ENCODE results near the gene LETMD1. TPM values are rescaled to one million over a fixed set of nuclear protein-coding genes. Genes with fewer than 3 reads are reported as not detected.

Gene LETMD1
- total and polyA plus RNA-seq, 9 of the 15 experiments (the other 6 are each of a cell fraction or from before 2014, with no cell fraction given): 58.7 to 163 (median 75.4) TPM

DNA sequence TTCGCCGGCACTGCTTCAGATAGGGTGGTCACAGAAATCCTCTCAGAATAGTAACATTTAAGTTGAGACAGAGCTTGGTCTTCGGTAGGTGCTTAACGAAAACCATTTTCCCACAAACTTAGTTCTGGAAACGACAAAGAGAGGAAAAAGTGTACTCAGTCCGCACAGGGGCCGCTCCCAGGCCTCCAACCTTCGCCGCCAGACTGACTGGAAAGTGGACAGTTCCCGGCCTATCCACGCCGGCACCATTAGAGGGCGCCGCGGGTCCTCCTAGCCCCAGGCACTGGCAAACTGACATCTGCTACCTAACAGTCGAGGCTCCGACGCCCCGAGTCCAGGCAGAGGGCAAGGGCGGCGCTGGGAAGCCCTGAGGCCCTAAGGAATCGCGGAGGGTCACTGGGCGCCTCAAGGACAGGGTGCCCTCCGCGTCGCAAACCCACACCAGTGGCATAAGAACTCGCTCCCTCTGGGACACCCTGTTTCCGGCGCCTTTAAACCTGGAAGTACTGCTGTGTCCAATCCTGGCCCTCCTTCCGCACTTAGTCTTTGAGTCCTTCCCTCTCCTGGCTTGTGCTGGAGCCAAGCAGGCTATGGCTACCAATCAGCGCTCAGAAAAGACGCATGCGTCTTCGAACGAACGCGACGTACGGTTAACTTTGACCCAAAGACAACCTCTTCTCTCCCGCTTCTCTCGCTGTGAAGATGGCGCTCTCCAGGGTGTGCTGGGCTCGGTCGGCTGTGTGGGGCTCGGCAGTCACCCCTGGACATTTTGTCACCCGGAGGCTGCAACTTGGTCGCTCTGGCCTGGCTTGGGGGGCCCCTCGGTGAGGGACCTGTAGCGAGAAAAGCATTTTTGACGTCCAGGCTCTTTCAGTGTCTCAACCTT, at the start of gene LETMD1 (continued):
- TF ChIP-seq, protein P1, sequence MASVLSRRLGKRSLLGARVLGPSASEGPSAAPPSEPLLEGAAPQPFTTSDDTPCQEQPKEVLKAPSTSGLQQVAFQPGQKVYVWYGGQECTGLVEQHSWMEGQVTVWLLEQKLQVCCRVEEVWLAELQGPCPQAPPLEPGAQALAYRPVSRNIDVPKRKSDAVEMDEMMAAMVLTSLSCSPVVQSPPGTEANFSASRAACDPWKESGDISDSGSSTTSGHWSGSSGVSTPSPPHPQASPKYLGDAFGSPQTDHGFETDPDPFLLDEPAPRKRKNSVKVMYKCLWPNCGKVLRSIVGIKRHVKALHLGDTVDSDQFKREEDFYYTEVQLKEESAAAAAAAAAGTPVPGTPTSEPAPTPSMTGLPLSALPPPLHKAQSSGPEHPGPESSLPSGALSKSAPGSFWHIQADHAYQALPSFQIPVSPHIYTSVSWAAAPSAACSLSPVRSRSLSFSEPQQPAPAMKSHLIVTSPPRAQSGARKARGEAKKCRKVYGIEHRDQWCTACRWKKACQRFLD (CRISPR knock-in tag; IDR thresholded peaks at IDR 0.05): peak; percentile 85
- peak; percentile 89 for TF ChIP-seq POLR2AphosphoS5 (IDR thresholded peaks at IDR 0.05; ENCODE audit: control insufficient read depth, insufficient read depth, low read depth, low read length)
- peak; percentile 76; the same call in 1 of the 2 replicates for TF ChIP-seq MTA1 (IDR thresholded peaks at IDR 0.05; ENCODE audit: borderline replicate concordance)
- TF ChIP-seq TOE1 (IDR thresholded peaks at IDR 0.05; ENCODE audit: borderline replicate concordance): no peak; the same call in 1 of the 2 replicates
- 0 out of 2 replicates have a peak, but pooled peaks have one; percentile 54 for TF ChIP-seq TOE1 (CRISPR knock-in tag; IDR thresholded peaks at IDR 0.05; ENCODE audit: borderline replicate concordance, low read depth)
- TF ChIP-seq CBX5 (IDR thresholded peaks at IDR 0.05; ENCODE audit: borderline replicate concordance, low read depth): peak; percentile 17; the same call in 1 of the 2 replicates
- 0 out of 2 replicates have a peak, but pooled peaks have one; percentile 49 for TF ChIP-seq KLF13 (tag; IDR thresholded peaks at IDR 0.05; ENCODE audit: borderline replicate concordance, low read depth)
- no peak for TF ChIP-seq OTX1 (CRISPR knock-in tag; IDR thresholded peaks at IDR 0.05)
- peak; percentile 82 for TF ChIP-seq SAP30 (IDR thresholded peaks at IDR 0.05; ENCODE audit: borderline replicate concordance, insufficient read depth, low read depth, low read length, poor library complexity, severe bottlenecking)
- 0 out of 4 replicates have a peak, but pooled peaks of 1 of the 2 experiments have one; percentile 30 for TF ChIP-seq ETV6 (IDR thresholded peaks at IDR 0.05; ENCODE audit: borderline replicate concordance in 1 of 2, low read depth in 2 of 2, low read length in 1 of 2)
- 0 out of 2 replicates have a peak, but pooled peaks have one; percentile 31 for TF ChIP-seq ETV6 (CRISPR knock-in tag; IDR thresholded peaks at IDR 0.05; ENCODE audit: borderline replicate concordance)
- TF ChIP-seq SUPT5H (IDR thresholded peaks at IDR 0.05): peak; percentile 92
- TF ChIP-seq, protein P2, sequence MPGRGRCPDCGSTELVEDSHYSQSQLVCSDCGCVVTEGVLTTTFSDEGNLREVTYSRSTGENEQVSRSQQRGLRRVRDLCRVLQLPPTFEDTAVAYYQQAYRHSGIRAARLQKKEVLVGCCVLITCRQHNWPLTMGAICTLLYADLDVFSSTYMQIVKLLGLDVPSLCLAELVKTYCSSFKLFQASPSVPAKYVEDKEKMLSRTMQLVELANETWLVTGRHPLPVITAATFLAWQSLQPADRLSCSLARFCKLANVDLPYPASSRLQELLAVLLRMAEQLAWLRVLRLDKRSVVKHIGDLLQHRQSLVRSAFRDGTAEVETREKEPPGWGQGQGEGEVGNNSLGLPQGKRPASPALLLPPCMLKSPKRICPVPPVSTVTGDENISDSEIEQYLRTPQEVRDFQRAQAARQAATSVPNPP (IDR thresholded peaks at IDR 0.05; ENCODE audit: borderline replicate concordance, insufficient read depth, insufficient read length): no peak
- no peak for TF ChIP-seq NR3C1 (CRISPR knock-in tag; IDR thresholded peaks at IDR 0.05)
- TF ChIP-seq PML (IDR thresholded peaks at IDR 0.05; ENCODE audit: low read length): peak; percentile 79
- TF ChIP-seq ZEB2 (IDR thresholded peaks at IDR 0.05): 0 out of 2 replicates have a peak, but pooled peaks have one; percentile 12
- TF ChIP-seq, protein P3, sequence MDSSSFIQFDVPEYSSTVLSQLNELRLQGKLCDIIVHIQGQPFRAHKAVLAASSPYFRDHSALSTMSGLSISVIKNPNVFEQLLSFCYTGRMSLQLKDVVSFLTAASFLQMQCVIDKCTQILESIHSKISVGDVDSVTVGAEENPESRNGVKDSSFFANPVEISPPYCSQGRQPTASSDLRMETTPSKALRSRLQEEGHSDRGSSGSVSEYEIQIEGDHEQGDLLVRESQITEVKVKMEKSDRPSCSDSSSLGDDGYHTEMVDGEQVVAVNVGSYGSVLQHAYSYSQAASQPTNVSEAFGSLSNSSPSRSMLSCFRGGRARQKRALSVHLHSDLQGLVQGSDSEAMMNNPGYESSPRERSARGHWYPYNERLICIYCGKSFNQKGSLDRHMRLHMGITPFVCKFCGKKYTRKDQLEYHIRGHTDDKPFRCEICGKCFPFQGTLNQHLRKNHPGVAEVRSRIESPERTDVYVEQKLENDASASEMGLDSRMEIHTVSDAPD (CRISPR knock-in tag; IDR thresholded peaks at IDR 0.05): 0 out of 2 replicates have a peak, but pooled peaks have one; percentile 41
- TF ChIP-seq, protein P4, sequence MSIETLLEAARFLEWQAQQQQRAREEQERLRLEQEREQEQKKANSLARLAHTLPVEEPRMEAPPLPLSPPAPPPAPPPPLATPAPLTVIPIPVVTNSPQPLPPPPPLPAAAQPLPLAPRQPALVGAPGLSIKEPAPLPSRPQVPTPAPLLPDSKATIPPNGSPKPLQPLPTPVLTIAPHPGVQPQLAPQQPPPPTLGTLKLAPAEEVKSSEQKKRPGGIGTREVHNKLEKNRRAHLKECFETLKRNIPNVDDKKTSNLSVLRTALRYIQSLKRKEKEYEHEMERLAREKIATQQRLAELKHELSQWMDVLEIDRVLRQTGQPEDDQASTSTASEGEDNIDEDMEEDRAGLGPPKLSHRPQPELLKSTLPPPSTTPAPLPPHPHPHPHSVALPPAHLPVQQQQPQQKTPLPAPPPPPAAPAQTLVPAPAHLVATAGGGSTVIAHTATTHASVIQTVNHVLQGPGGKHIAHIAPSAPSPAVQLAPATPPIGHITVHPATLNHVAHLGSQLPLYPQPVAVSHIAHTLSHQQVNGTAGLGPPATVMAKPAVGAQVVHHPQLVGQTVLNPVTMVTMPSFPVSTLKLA (conservative IDR thresholded peaks at IDR 0.05): peak; percentile 77 to 85
- TF ChIP-seq SP2 (IDR thresholded peaks at IDR 0.05; ENCODE audit: extremely low read depth, low read depth, low read length, poor library complexity, severe bottlenecking): no peak
- no peak for TF ChIP-seq GTF2A2 (tag; IDR thresholded peaks at IDR 0.05)
- peak; percentile 66; the same call in 1 of the 2 replicates for TF ChIP-seq KLF6 (CRISPR knock-in tag; IDR thresholded peaks at IDR 0.05; ENCODE audit: borderline replicate concordance)

Measured in K562 (cell line).